Measurements from ENCODE around the gene TROAP. TPM values are rescaled to one million over a fixed set of nuclear protein-coding genes. Genes with fewer than 3 reads are reported as not detected.
A peak's percentile ranks its signal among the peaks of the same experiment; 100 is the strongest.
"Not testable (repeated sequence)": the region's sequence is repeated elsewhere in the genome, so short reads cannot be mapped to it uniquely, and the experiment has no call there.

The TROAP gene
- total and polyA plus RNA-seq, 5 donors: 0.25 to 1.7 (median 0.79) TPM; not detected in 1

- intact Hi-C loops (cut with DNase I): no loop called here
- H3K4me1 ChIP-seq (ENCODE audit: control insufficient read depth, insufficient read depth, low read length): no peaks in the 10 kb centered on the region
- no peak overlapping the region for H3K27ac ChIP-seq (ENCODE audit: low read length)
- peak in 2 of 3 donors; percentile 28 to 60 for DNase-seq
- H3K27me3 ChIP-seq (ENCODE audit: control insufficient read depth, insufficient read depth): no peaks in the 10 kb centered on the region
- no peak for ATAC-seq
- 35% methylated on average over 6 of the region's 6 CpGs for WGBS
- H3K9me3 ChIP-seq (ENCODE audit: control insufficient read depth, low read length): no peaks in the 10 kb centered on the region
- H3K4me3 ChIP-seq (ENCODE audit: low read length): no peak overlapping the region
Measured at GRCh38 chr12:49369411-49370145, 46.5 kb downstream of the TROAP start.

- Histone ChIP-seq H3K4me3 (ENCODE audit: low read length) (no peak overlapping the region), H3K27ac (ENCODE audit: low read length) (no peak overlapping the region), H3K27me3 (ENCODE audit: control insufficient read depth, insufficient read depth) (no peaks in the 10 kb centered on the region), H3K4me1 (ENCODE audit: control insufficient read depth, insufficient read depth, low read length) (no peaks in the 10 kb centered on the region), H3K9me3 (ENCODE audit: control insufficient read depth, low read length) (no peaks in the 10 kb centered on the region)
- no peak for ATAC-seq
- WGBS: 95% methylated on average over 6 of the region's 6 CpGs
- intact Hi-C loops (cut with DNase I): no loop called here
- no peak for DNase-seq
Measured at GRCh38 chr12:49370539-49370938, 47.5 kb downstream of the TROAP start.

- DNase-seq (no peak), ATAC-seq (no peak)
- intact Hi-C loops (cut with DNase I): no loop called here
- H3K27me3 ChIP-seq (ENCODE audit: control insufficient read depth, insufficient read depth): no peaks in the 10 kb centered on the region
- H3K27ac ChIP-seq (ENCODE audit: low read length): no peak overlapping the region
- WGBS: 88% methylated on average over 1 of the region's 1 CpG
- no peak overlapping the region for H3K4me3 ChIP-seq (ENCODE audit: low read length)
- no peaks in the 10 kb centered on the region for H3K4me1 ChIP-seq (ENCODE audit: control insufficient read depth, insufficient read depth, low read length)
- H3K9me3 ChIP-seq (ENCODE audit: control insufficient read depth, low read length): no peaks in the 10 kb centered on the region
Measured at GRCh38 chr12:49375406-49375805, 52.4 kb downstream of the TROAP start.

GRCh38 chr12:49377386-49377785 lies 54.3 kb downstream of the TROAP start:
- no peak for DNase-seq
- H3K4me3 ChIP-seq (ENCODE audit: low read length): no peak overlapping the region
- H3K4me1 ChIP-seq (ENCODE audit: control insufficient read depth, insufficient read depth, low read length): no peaks in the 10 kb centered on the region
- no peaks in the 10 kb centered on the region for H3K9me3 ChIP-seq (ENCODE audit: control insufficient read depth, low read length)
- no peak overlapping the region for H3K27ac ChIP-seq (ENCODE audit: low read length)
- H3K27me3 ChIP-seq (ENCODE audit: control insufficient read depth, insufficient read depth): no peaks in the 10 kb centered on the region
- no peak for ATAC-seq
- 85% methylated on average over 2 of the region's 2 CpGs for WGBS
- intact Hi-C loops (cut with DNase I): no loop called here

- intact Hi-C loops (cut with DNase I); H3K4me1 ChIP-seq (ENCODE audit: control insufficient read depth, insufficient read depth, low read length); H3K9me3 ChIP-seq (ENCODE audit: control insufficient read depth, low read length); H3K4me3 ChIP-seq (ENCODE audit: low read length); H3K27ac ChIP-seq (ENCODE audit: low read length); DNase-seq; H3K27me3 ChIP-seq (ENCODE audit: control insufficient read depth, insufficient read depth); ATAC-seq: not testable (repeated sequence)
- 96% methylated on average over 9 of the region's 9 CpGs for WGBS
Measured at GRCh38 chr12:49380184-49380583, 57.1 kb downstream of the TROAP start.

Other genes with a start within 250 kb of the TROAP start
- gene DHH, start 228.5 kb upstream of the TROAP start, total RNA-seq: 1 to 10 TPM in 1 of 4 donors, under 1 TPM in 3; 0.35 to 1.7 (median 0.68) TPM
- 0.54 TPM for gene DHH, start 228.5 kb upstream of the TROAP start, polyA plus RNA-seq
- 10 to 100 TPM; 26.7 to 45.3 (median 34.6) TPM for gene LMBR1L, start 212.4 kb upstream of the TROAP start, total RNA-seq
- 25.6 TPM for gene LMBR1L, start 212.4 kb upstream of the TROAP start, polyA plus RNA-seq
- 100 to 1,000 TPM; 170 to 515 (median 413) TPM for gene TUBA1B, start 191.9 kb upstream of the TROAP start, total RNA-seq
- gene TUBA1B, start 191.9 kb upstream of the TROAP start, polyA plus RNA-seq: 395 TPM
- 100 to 1,000 TPM in 2 of 4 donors, 10 to 100 TPM in 2; 75.6 to 136 (median 112) TPM for gene TUBA1A, start 134.2 kb upstream of the TROAP start, total RNA-seq
- gene TUBA1A, start 134.2 kb upstream of the TROAP start, polyA plus RNA-seq: 149 TPM
- gene TUBA1C, start 58.2 kb upstream of the TROAP start, total RNA-seq: 10 to 100 TPM; 34.2 to 71.7 (median 66.7) TPM
- gene TUBA1C, start 58.2 kb upstream of the TROAP start, polyA plus RNA-seq: 106 TPM
- gene PRPH, start 28.1 kb upstream of the TROAP start, total RNA-seq: 1 to 10 TPM in 1 of 4 donors, under 1 TPM in 3; 0.57 to 1.8 (median 0.94) TPM
- gene PRPH, start 28.1 kb upstream of the TROAP start, polyA plus RNA-seq: 2.0 TPM
- gene C1QL4, start 13.9 kb downstream of the TROAP start, total RNA-seq: not detected
- gene C1QL4, start 13.9 kb downstream of the TROAP start, polyA plus RNA-seq: not detected
- under 1 TPM; 0.24 to 0.86 (median 0.44) TPM for gene DNAJC22, start 23.6 kb downstream of the TROAP start, total RNA-seq
- gene DNAJC22, start 23.6 kb downstream of the TROAP start, polyA plus RNA-seq: 0.09 TPM
- 10 to 100 TPM in 1 of 4 donors, 1 to 10 TPM in 3; 8.4 to 10.3 (median 9.1) TPM for gene SPATS2, start 44.2 kb downstream of the TROAP start, total RNA-seq
- 5.5 TPM for gene SPATS2, start 44.2 kb downstream of the TROAP start, polyA plus RNA-seq
- 1 to 10 TPM in 3 of 4 donors, under 1 TPM in 1; 0.75 to 4.4 (median 1.2) TPM for gene KCNH3, start 215.8 kb downstream of the TROAP start, total RNA-seq
- 1.6 TPM for gene KCNH3, start 215.8 kb downstream of the TROAP start, polyA plus RNA-seq
- gene MCRS1, start 244.9 kb downstream of the TROAP start, total RNA-seq: 100 to 1,000 TPM in 1 of 4 donors, 10 to 100 TPM in 3; 81.7 to 115 (median 87.0) TPM
- 72.3 TPM for gene MCRS1, start 244.9 kb downstream of the TROAP start, polyA plus RNA-seq